Measurements from ENCODE around the gene GGTA1.

DNA sequence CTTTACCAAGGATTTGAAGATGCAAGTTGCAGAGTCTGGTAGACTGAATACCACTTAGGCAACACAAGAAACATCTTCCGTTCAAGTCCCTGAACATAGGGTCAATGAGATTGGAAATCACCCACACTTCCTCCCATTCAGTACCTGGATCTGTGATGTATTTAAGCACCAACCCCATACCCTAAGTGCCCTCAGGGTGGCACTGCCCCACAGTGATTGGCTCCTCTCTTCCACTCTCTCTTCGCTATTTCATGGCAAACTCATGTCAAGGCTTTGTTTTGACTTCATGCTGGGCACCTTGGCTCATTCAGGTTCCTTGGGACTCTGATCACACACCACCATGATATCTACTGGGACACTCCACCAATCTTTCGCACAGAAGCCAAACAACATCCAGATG is 53.7 kb downstream of the GGTA1 start:
- TF ChIP-seq FOXM1 (IDR thresholded peaks at IDR 0.05; ENCODE audit: borderline replicate concordance) (no peak), FOXK2 (IDR thresholded peaks at IDR 0.05) (no peak), TARDBP (IDR thresholded peaks at IDR 0.05) (no peak)

Measured in HEK293T (cell line).